ENCODE measurements around the gene MAPRE3.

MAPRE3 gene

GRCh38 chr2:27021253-27022049 is 51.0 kb downstream of the MAPRE3 start:
- no peak for TF ChIP-seq CTCF (IDR thresholded peaks at IDR 0.05; ENCODE audit: low read depth, low read length)
- no peak for DNase-seq (ENCODE audit: extremely low read depth, low read depth)

GRCh38 chr2:27023740-27024139 is 53.3 kb downstream of the MAPRE3 start:
- DNase-seq (ENCODE audit: extremely low read depth, low read depth), result no peak
- no peak for TF ChIP-seq CTCF (IDR thresholded peaks at IDR 0.05; ENCODE audit: low read depth, low read length)

GRCh38 chr2:27024188-27024587 is 53.8 kb downstream of the MAPRE3 start:
- DNase-seq (ENCODE audit: extremely low read depth, low read depth), result no peak

GRCh38 chr2:27024812-27025211 is 54.4 kb downstream of the MAPRE3 start:
- DNase-seq (ENCODE audit: extremely low read depth, low read depth), result no peak
- no peak for TF ChIP-seq CTCF (IDR thresholded peaks at IDR 0.05; ENCODE audit: low read depth, low read length)

More at GRCh38 chr2:27024188-27024587, 53.8 kb downstream of the MAPRE3 start:
- TF ChIP-seq CTCF (IDR thresholded peaks at IDR 0.05; ENCODE audit: low read depth, low read length), result no peak

- TF ChIP-seq CTCF (IDR thresholded peaks at IDR 0.05; ENCODE audit: low read depth, low read length), result no peak
- DNase-seq (ENCODE audit: extremely low read depth, low read depth), result no peak
Measured at GRCh38 chr2:27025281-27025800, 54.9 kb downstream of the MAPRE3 start.

- no peak for DNase-seq (ENCODE audit: extremely low read depth, low read depth)
Measured at GRCh38 chr2:27025861-27026851, 55.7 kb downstream of the MAPRE3 start.

More at GRCh38 chr2:27025861-27026851, 55.7 kb downstream of the MAPRE3 start:
- TF ChIP-seq CTCF (IDR thresholded peaks at IDR 0.05; ENCODE audit: low read depth, low read length), result no peak

All from AG09319 (cell line).